A549 (cell line): ENCODE measurements around the gene FOXK1. TPM values are rescaled to one million over a fixed set of nuclear protein-coding genes. Genes with fewer than 3 reads are reported as not detected.
A peak's percentile ranks its signal among the peaks of the same experiment; 100 is the strongest.

Experiments used
- ATAC-seq, 2 experiments: fragments of 200-7000 bp in 1 of 2; fragments of >200 bp in 1 of 2; cut with Nextera tagmentation in 1 of 2; cut with Tn5 transposase in 1 of 2; 3 replicates each; pipeline versions ENCODE4 v1.8.0 to v1.9.1; 2018 to 2020; ENCODE audit warnings: mild to moderate bottlenecking in 1 of 2, moderate library complexity in 1 of 2
- CTCF ChIA-PET: fragments of 300-600 bp; sonication (Branson Sonifier 250); formaldehyde crosslinking; extraction: SDS; loops from one replicate; lab custom pipeline; 2021; ENCODE audit warnings: antibody characterized with exemption, inconsistent platforms; lab: Yijun Ruan, JAX
- POLR2A ChIA-PET: fragments of 350-600 bp; formaldehyde crosslinking; extraction: SDS; loops from one replicate; lab custom pipeline; 2021; ENCODE audit warnings: antibody characterized with exemption, inconsistent platforms; lab: Yijun Ruan, JAX
- DNase-seq, 2 experiments: peaks; one replicate each; pipeline versions ENCODE4 v3.0.0 to v3.0.0-alpha.2; 2011 to 2016; ENCODE audit warnings: low read depth in 1 of 2, low spot score in 1 of 2
- FAIRE-seq: peaks from 2 replicates; lab custom pipeline; 2011; peaks lifted over from hg19 to GRCh38; lab: Jason Lieb, UNC
- H3K27ac ChIP-seq, 2 experiments: fragments of >200 bp; sonication (Bioruptor Twin); formaldehyde crosslinking; 3 replicates each; pipeline ENCODE4 v1.5.1; 2016 to 2017
- H3K4me1 ChIP-seq: fragments of >200 bp; sonication (Bioruptor Twin); formaldehyde crosslinking; 3 replicates; pipeline ENCODE4 v1.6.1; 2016
- H3K4me2 ChIP-seq: fragments of >200 bp; sonication (Bioruptor Twin); formaldehyde crosslinking; 3 replicates; pipeline ENCODE4 v1.6.1; 2016
- H3K4me3 ChIP-seq: fragments of >200 bp; sonication (Bioruptor Twin); formaldehyde crosslinking; 3 replicates; pipeline ENCODE4 v1.5.1; 2016
- H3K9me3 ChIP-seq: fragments of >200 bp; sonication (Bioruptor Twin); formaldehyde crosslinking; 3 replicates; pipeline ENCODE4 v1.6.1; 2016
- CBX2 ChIP-seq: fragments of 200-600 bp; sonication (generic); IDR thresholded peaks from 2 replicates; pipeline ENCODE4 v1.6.1; 2016; ENCODE audit warnings: low read depth, mild to moderate bottlenecking, borderline replicate concordance
- CEBPB ChIP-seq, 2 experiments: fragments of >200 bp in 1 of 2; sonication (Bioruptor Twin) in 1 of 2; formaldehyde crosslinking in 1 of 2; IDR thresholded peaks; 2 replicates each; pipeline ENCODE4 v1.6.1; 2012 to 2016
- CHD2 ChIP-seq: fragments of 150-350 bp; IDR thresholded peaks from 2 replicates; pipeline ENCODE4 v1.6.1; 2014; ENCODE audit warnings: low read length; ENCODE audit not compliant: partially characterized antibody
- CHD4 ChIP-seq: fragments of 200-600 bp; sonication (generic); IDR thresholded peaks from 2 replicates; pipeline ENCODE4 v1.6.1; 2016; ENCODE audit warnings: antibody characterized with exemption, mild to moderate bottlenecking, borderline replicate concordance
- CTCF ChIP-seq: fragments of >200 bp; sonication (Bioruptor Twin); formaldehyde crosslinking; IDR thresholded peaks from 3 replicates; pipeline ENCODE4 v1.5.1; 2016
- EHMT2 ChIP-seq: fragments of 200-600 bp; sonication (generic); IDR thresholded peaks from 2 replicates; pipeline ENCODE4 v1.6.1; 2016; ENCODE audit warnings: antibody characterized with exemption, low read depth, mild to moderate bottlenecking, moderate library complexity
- EP300 ChIP-seq, 2 experiments: fragments of >200 bp; sonication (Bioruptor Twin); formaldehyde crosslinking; IDR thresholded peaks; 2 replicates in 1 of 2; 3 replicates in 1 of 2; pipeline ENCODE4 v1.6.1; 2016 to 2017
- FOSB ChIP-seq: fragments of 250-450 bp; sonication (Bioruptor Pico); IDR thresholded peaks from 2 replicates; pipeline ENCODE4 v1.5.0; 2020; ENCODE audit warnings: mild to moderate bottlenecking, moderate library complexity
- FOSL2 ChIP-seq, 2 experiments: fragments of 450-650 bp in 1 of 2; fragments of >200 bp in 1 of 2; sonication (Bioruptor Twin) in 1 of 2; formaldehyde crosslinking; IDR thresholded peaks; 2 replicates each; pipeline versions ENCODE4 v1.5.0 to v1.6.1; 2016 to 2020; ENCODE audit warnings: mild to moderate bottlenecking in 1 of 2, moderate library complexity in 1 of 2
- HES2 ChIP-seq: fragments of >200 bp; sonication (Bioruptor Twin); formaldehyde crosslinking; IDR thresholded peaks from 2 replicates; pipeline ENCODE4 v1.6.1; 2016
- HEYL ChIP-seq: fragments of 250-450 bp; sonication (Bioruptor Pico); IDR thresholded peaks from 2 replicates; pipeline ENCODE4 v1.8.0; 2021; ENCODE audit warnings: mild to moderate bottlenecking, moderate library complexity
- JUNB ChIP-seq: fragments of >200 bp; sonication (Bioruptor Twin); formaldehyde crosslinking; IDR thresholded peaks from 2 replicates; pipeline ENCODE4 v1.6.1; 2016
- KDM5A ChIP-seq: fragments of 200-600 bp; sonication (generic); IDR thresholded peaks from 2 replicates; pipeline ENCODE4 v1.6.1; 2016; ENCODE audit warnings: antibody characterized with exemption, mild to moderate bottlenecking
- MAFK ChIP-seq: fragments of 450-650 bp; IDR thresholded peaks from 2 replicates; pipeline ENCODE4 v1.6.1; 2014; ENCODE audit not compliant: partially characterized antibody
- MAZ ChIP-seq: fragments of 150-350 bp; IDR thresholded peaks from 2 replicates; pipeline ENCODE4 v1.6.1; 2014; ENCODE audit warnings: antibody characterized with exemption, low read depth, low read length, borderline replicate concordance
- NFE2L2 ChIP-seq: fragments of 150-350 bp; conservative IDR thresholded peaks from 2 replicates; pipeline ENCODE4 v1.6.1; 2014; ENCODE audit warnings: low read length
- NR3C1 ChIP-seq: fragments of >200 bp; sonication (Bioruptor Twin); formaldehyde crosslinking; IDR thresholded peaks from 3 replicates; pipeline ENCODE4 v1.6.1; 2017
- POLR2A ChIP-seq: IDR thresholded peaks from 2 replicates; pipeline ENCODE4 v1.6.1; 2012; ENCODE audit warnings: mild to moderate bottlenecking, low read length
- REST ChIP-seq: fragments of 200-600 bp; sonication (generic); IDR thresholded peaks from 2 replicates; pipeline ENCODE4 v1.6.1; 2016; ENCODE audit warnings: antibody characterized with exemption, mild to moderate bottlenecking, moderate library complexity
- RNF2 ChIP-seq: fragments of 200-600 bp; sonication (generic); IDR thresholded peaks from 2 replicates; pipeline ENCODE4 v1.6.1; 2016; ENCODE audit warnings: low read depth, mild to moderate bottlenecking, antibody characterized with exemption, moderate library complexity, borderline replicate concordance
- TP53 ChIP-seq: fragments of 250-450 bp; sonication (Bioruptor Pico); IDR thresholded peaks from 2 replicates; pipeline ENCODE4 v1.5.0; 2021; ENCODE audit warnings: mild to moderate bottlenecking, moderate library complexity
- ZC3H11A ChIP-seq: fragments of 450-650 bp; IDR thresholded peaks from 2 replicates; pipeline ENCODE4 v1.6.1; 2014; ENCODE audit warnings: antibody characterized with exemption, mild to moderate bottlenecking
- WGBS: methylation state at CpG from one replicate; pipeline ENCODE4 v1.1.6; 2017; ENCODE audit errors: missing lambda C conversion rate; 5-methylcytosine and 5-hydroxymethylcytosine counted together
- polyA plus RNA-seq, 4 experiments: library from polyadenylated mRNA; depleted of rRNA in 3 of 4; stranded (reverse); fragments of >200 nt; fragmentation: RNase III in 1 of 4; extraction: RNeasy Plus Mini Kit Qiagen cat#74134 plus additional on column Dnase treatment in 1 of 4; gene quantifications; 2 replicates in 3 of 4; 3 replicates in 1 of 4; pipeline ENCODE4 v1.2.3, GENCODE V29; 2011 to 2017

Gene FOXK1
- polyA plus RNA-seq, 2 of the 4 experiments (the other 2 are of a cell fraction) = 6.8 to 10.9 TPM

GRCh38 chr7:4772306-4772705 lies 90.2 kb downstream of the FOXK1 start:
- no peak overlapping the region for H3K27ac ChIP-seq
- CTCF ChIA-PET = no interaction called here
- POLR2A ChIA-PET = no interaction called here

GRCh38 chr7:4774007-4774406 lies 91.9 kb downstream of the FOXK1 start:
- ChIA-PET CTCF (interaction anchor here (0.6 to 1.7 kb wide), 5 partner anchors 11 to 1788 kb away, joined by 3 to 5 read pairs (median 3); no protein-coding TSS in a partner anchor), POLR2A (no interaction called here)
- no peak for FAIRE-seq
- Histone ChIP-seq H3K9me3 (no peaks in the 10 kb centered on the region), H3K27ac (peak overlapping the region in 1 of 2 experiments; percentile 87; a peak in 3 of 6 replicates), H3K4me3 (no peak overlapping the region), H3K4me1 (peaks cover 18% of the 10 kb centered on the region; the same call in 1 of the 3 replicates), H3K4me2 (peak overlapping the region; percentile 95)
- ATAC-seq = no peak
- WGBS = 87% methylated on average over 12 of the region's 12 CpGs
- no peak for TF ChIP-seq RNF2
- no peak for TF ChIP-seq CHD4
- no peak for TF ChIP-seq FOSL2 (IDR thresholded peaks at IDR 0.05)
- TF ChIP-seq FOSL2 (CRISPR knock-in tag; IDR thresholded peaks at IDR 0.05) = no peak
- TF ChIP-seq HES2 = no peak
- no peak for TF ChIP-seq FOSB (CRISPR knock-in tag)
- no peak for DNase-seq

More at GRCh38 chr7:4772306-4772705, 90.2 kb downstream of the FOXK1 start:
- no peak overlapping the region for H3K4me2 ChIP-seq
- TF ChIP-seq NR3C1 = no peak
- no peak for TF ChIP-seq ZC3H11A
- TF ChIP-seq JUNB = no peak
- no peak for TF ChIP-seq KDM5A
- TF ChIP-seq HEYL (CRISPR knock-in tag) = no peak
- no peak for TF ChIP-seq TP53 (CRISPR knock-in tag)
- no peak for TF ChIP-seq EP300 (IDR thresholded peaks at IDR 0.05)
- TF ChIP-seq CBX2 = no peak
- no peak for TF ChIP-seq NFE2L2
- TF ChIP-seq MAZ = no peak
- no peak for TF ChIP-seq EHMT2
- TF ChIP-seq HES2 = no peak
- TF ChIP-seq CEBPB (IDR thresholded peaks at IDR 0.05) = no peak
- no peak for FAIRE-seq
- no peaks in the 10 kb centered on the region for H3K9me3 ChIP-seq
- no peak overlapping the region for H3K4me3 ChIP-seq
- no peak for DNase-seq
- WGBS = 92% methylated on average over 6 of the region's 6 CpGs
- no peak for ATAC-seq
- H3K4me1 ChIP-seq = peaks cover 18% of the 10 kb centered on the region; the same call in 1 of the 3 replicates

- peak; percentile 63 to 74 for ATAC-seq
- Histone ChIP-seq H3K4me2 (peak overlapping the region; percentile 95), H3K9me3 (no peaks in the 10 kb centered on the region), H3K4me1 (peaks cover 18% of the 10 kb centered on the region; the same call in 1 of the 3 replicates), H3K4me3 (peak overlapping the region; percentile 77), H3K27ac (peak overlapping the region; percentile 87 to 92)
- FAIRE-seq = no peak
- WGBS = 17% methylated on average over 13 of the region's 24 CpGs
- TF ChIP-seq CHD2 = peak; percentile 83
- no peak for TF ChIP-seq CTCF
- TF ChIP-seq TP53 (CRISPR knock-in tag) = no peak
- TF ChIP-seq MAFK = no peak
- TF ChIP-seq EP300 (IDR thresholded peaks at IDR 0.05) = no peak
- peak; percentile 77 for TF ChIP-seq REST
- no peak for TF ChIP-seq POLR2A
- peak in 1 of 2 experiments; percentile 69 for DNase-seq
- CTCF ChIA-PET = interaction anchor here (0.6 to 1.7 kb wide), 6 partner anchors 20 to 1453 kb away, joined by 3 to 6 read pairs (median 4); no protein-coding TSS in a partner anchor
- POLR2A ChIA-PET = interaction anchor here (0.6 to 1.9 kb wide), 9 partner anchors 10 to 495 kb away, joined by 3 to 17 read pairs (median 4); no protein-coding TSS in a partner anchor
These were observed 92.7 kb downstream of the FOXK1 start for GRCh38 chr7:4774658-4775249.
